MM.1S (cell line): ENCODE measurements around the gene EMP3.

Experiments used
- DNase-seq: peaks from one replicate; pipeline ENCODE4 v3.0.0-alpha.2; 2015
- H2AFZ ChIP-seq: fragments of 300-600 bp; sonication (generic); 2 replicates; pipeline ENCODE4 v1.6.0; 2016; ENCODE audit warnings: antibody characterized with exemption, low read length
- H3F3A ChIP-seq: fragments of 300-600 bp; sonication (generic); 2 replicates; pipeline ENCODE4 v1.6.1; 2016; ENCODE audit warnings: mild to moderate bottlenecking, antibody characterized with exemption, low read length, moderate library complexity, mixed read lengths; ENCODE audit not compliant: insufficient read depth
- H3K27ac ChIP-seq: fragments of 300-600 bp; sonication (generic); 2 replicates; pipeline ENCODE4 v1.5.1; 2016; ENCODE audit warnings: mild to moderate bottlenecking, low read length
- H3K27me3 ChIP-seq: fragments of 300-600 bp; sonication (generic); replicated peaks from 2 replicates; pipeline ENCODE4 v1.6.0; 2016; ENCODE audit warnings: low read length; ENCODE audit not compliant: insufficient read depth
- H3K36me3 ChIP-seq: fragments of 300-600 bp; sonication (generic); replicated peaks from 2 replicates; pipeline ENCODE4 v1.6.1; 2016; ENCODE audit warnings: mild to moderate bottlenecking, low read length, mixed read lengths; ENCODE audit not compliant: insufficient read depth
- H3K4me1 ChIP-seq: fragments of 300-600 bp; sonication (generic); 2 replicates; pipeline ENCODE4 v1.6.1; 2016; ENCODE audit warnings: low read length, mixed read lengths
- H3K4me2 ChIP-seq: fragments of 300-600 bp; sonication (generic); 2 replicates; pipeline ENCODE4 v1.6.0; 2016; ENCODE audit warnings: low read depth, low read length
- H3K4me3 ChIP-seq: fragments of 300-600 bp; sonication (generic); 2 replicates; pipeline ENCODE4 v1.5.1; 2016; ENCODE audit warnings: low read length, mixed read lengths
- H3K79me2 ChIP-seq: fragments of 300-600 bp; sonication (generic); 2 replicates; pipeline ENCODE4 v1.6.1; 2016; ENCODE audit warnings: mixed run types, low read length, mixed read lengths
- H3K9ac ChIP-seq: fragments of 300-600 bp; sonication (generic); 2 replicates; pipeline ENCODE4 v1.6.1; 2016; ENCODE audit warnings: low read length, mixed read lengths
- H3K9me2 ChIP-seq: fragments of 300-600 bp; sonication (generic); replicated peaks from 2 replicates; pipeline ENCODE4 v1.6.1; 2016; ENCODE audit warnings: mild to moderate bottlenecking, low read length, mixed read lengths; ENCODE audit not compliant: insufficient read depth
- H3K9me3 ChIP-seq: fragments of 300-600 bp; sonication (generic); replicated peaks from 2 replicates; pipeline ENCODE4 v1.6.1; 2016; ENCODE audit warnings: mild to moderate bottlenecking, low read length, mixed read lengths; ENCODE audit not compliant: insufficient read depth
- H4K20me1 ChIP-seq: fragments of 300-600 bp; sonication (generic); 2 replicates; pipeline ENCODE4 v1.6.1; 2016; ENCODE audit warnings: mild to moderate bottlenecking, low read length, moderate library complexity, mixed read lengths; ENCODE audit not compliant: insufficient read depth
- EZH2 ChIP-seq: fragments of 300-600 bp; sonication (generic); optimal IDR thresholded peaks from 2 replicates; pipeline ENCODE3; 2017; ENCODE audit warnings: low read depth, mild to moderate bottlenecking, antibody characterized with exemption, low read length, mixed read lengths
- EZH2phosphoT487 ChIP-seq: fragments of 300-600 bp; sonication (generic); IDR thresholded peaks from 2 replicates; pipeline ENCODE4 v1.6.1; 2018; ENCODE audit warnings: antibody characterized with exemption, low read length
- TF ChIP-seq, protein P1 (sequence below): fragments of 300-600 bp; sonication (generic); IDR thresholded peaks from 2 replicates; pipeline ENCODE4 v1.5.1; 2016; ENCODE audit warnings: antibody characterized with exemption, low read length, mixed read lengths

EMP3 gene

GRCh38 chr19:48372904-48373303 lies 47.6 kb downstream of the EMP3 start:
- no peaks in the 10 kb centered on the region for H3K36me3 ChIP-seq
- H3K4me3 ChIP-seq: no peak overlapping the region
- no peaks in the 10 kb centered on the region for H3K27me3 ChIP-seq
- no peaks in the 10 kb centered on the region for H4K20me1 ChIP-seq
- H3K9me3 ChIP-seq: no peaks in the 10 kb centered on the region
- no peaks in the 10 kb centered on the region for H3K9me2 ChIP-seq
- H3F3A ChIP-seq: peaks cover 17% of the 10 kb centered on the region
- DNase-seq: no peak
- peaks cover 8% of the 10 kb centered on the region for H3K4me1 ChIP-seq
- no peak overlapping the region for H3K4me2 ChIP-seq
- TF ChIP-seq, protein P1, sequence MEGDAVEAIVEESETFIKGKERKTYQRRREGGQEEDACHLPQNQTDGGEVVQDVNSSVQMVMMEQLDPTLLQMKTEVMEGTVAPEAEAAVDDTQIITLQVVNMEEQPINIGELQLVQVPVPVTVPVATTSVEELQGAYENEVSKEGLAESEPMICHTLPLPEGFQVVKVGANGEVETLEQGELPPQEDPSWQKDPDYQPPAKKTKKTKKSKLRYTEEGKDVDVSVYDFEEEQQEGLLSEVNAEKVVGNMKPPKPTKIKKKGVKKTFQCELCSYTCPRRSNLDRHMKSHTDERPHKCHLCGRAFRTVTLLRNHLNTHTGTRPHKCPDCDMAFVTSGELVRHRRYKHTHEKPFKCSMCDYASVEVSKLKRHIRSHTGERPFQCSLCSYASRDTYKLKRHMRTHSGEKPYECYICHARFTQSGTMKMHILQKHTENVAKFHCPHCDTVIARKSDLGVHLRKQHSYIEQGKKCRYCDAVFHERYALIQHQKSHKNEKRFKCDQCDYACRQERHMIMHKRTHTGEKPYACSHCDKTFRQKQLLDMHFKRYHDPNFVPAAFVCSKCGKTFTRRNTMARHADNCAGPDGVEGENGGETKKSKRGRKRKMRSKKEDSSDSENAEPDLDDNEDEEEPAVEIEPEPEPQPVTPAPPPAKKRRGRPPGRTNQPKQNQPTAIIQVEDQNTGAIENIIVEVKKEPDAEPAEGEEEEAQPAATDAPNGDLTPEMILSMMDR: no peak
- no peak for TF ChIP-seq EZH2phosphoT487
- no peak for TF ChIP-seq EZH2
- no peak overlapping the region for H3K27ac ChIP-seq
- H3K9ac ChIP-seq: no peak overlapping the region
- no peaks in the 10 kb centered on the region for H3K79me2 ChIP-seq
- no peak overlapping the region for H2AFZ ChIP-seq

DNA sequence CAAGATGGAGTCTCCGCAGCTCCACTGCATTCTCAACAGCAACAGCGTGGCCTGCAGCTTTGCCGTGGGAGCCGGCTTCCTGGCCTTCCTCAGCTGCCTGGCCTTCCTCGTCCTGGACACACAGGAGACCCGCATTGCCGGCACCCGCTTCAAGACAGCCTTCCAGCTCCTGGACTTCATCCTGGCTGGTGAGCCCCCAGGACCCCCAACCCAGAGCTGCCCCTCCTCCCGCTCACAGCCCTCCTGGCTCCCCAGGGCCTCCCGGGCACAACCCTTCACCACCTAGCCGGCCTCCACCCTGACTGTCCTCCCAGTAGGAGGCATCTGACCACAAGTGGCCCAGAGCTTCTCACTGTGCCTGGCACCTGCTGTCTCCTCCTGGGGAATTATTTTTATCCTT lies 48.2 kb downstream of the EMP3 start:
- Histone ChIP-seq H3K27me3 (no peaks in the 10 kb centered on the region), H3K9ac (no peak overlapping the region), H4K20me1 (no peaks in the 10 kb centered on the region), H3K36me3 (no peaks in the 10 kb centered on the region), H3K4me1 (peaks cover 8% of the 10 kb centered on the region), H3K9me3 (no peaks in the 10 kb centered on the region), H3F3A (peaks cover 22% of the 10 kb centered on the region), H3K27ac (no peak overlapping the region), H3K4me3 (no peak overlapping the region), H3K4me2 (no peak overlapping the region), H3K9me2 (no peaks in the 10 kb centered on the region), H3K79me2 (no peaks in the 10 kb centered on the region), H2AFZ (no peak overlapping the region)
- DNase-seq: no peak
- TF ChIP-seq, protein P1: no peak
- TF ChIP-seq EZH2 (no peak), EZH2phosphoT487 (no peak)

- H3K9me2 ChIP-seq: no peaks in the 10 kb centered on the region
- H3K4me1 ChIP-seq: peaks cover 32% of the 10 kb centered on the region
- no peak overlapping the region for H2AFZ ChIP-seq
- no peaks in the 10 kb centered on the region for H4K20me1 ChIP-seq
- H3K9ac ChIP-seq: peak overlapping the region; percentile 40; the same call in 1 of the 2 replicates
- no peaks in the 10 kb centered on the region for H3K9me3 ChIP-seq
- peaks cover 7% of the 10 kb centered on the region; the same call in 1 of the 2 replicates for H3K36me3 ChIP-seq
- DNase-seq: peak; percentile 93
- no peak overlapping the region for H3K4me2 ChIP-seq
- peaks cover 60% of the 10 kb centered on the region for H3F3A ChIP-seq
- H3K79me2 ChIP-seq: peaks cover 15% of the 10 kb centered on the region
- TF ChIP-seq, protein P1: no peak
- no peak for TF ChIP-seq EZH2phosphoT487
- TF ChIP-seq EZH2: no peak
- no peaks in the 10 kb centered on the region for H3K27me3 ChIP-seq
- H3K27ac ChIP-seq: peak overlapping the region; percentile 95
- H3K4me3 ChIP-seq: no peak overlapping the region
Observed at GRCh38 chr19:48378194-48378570, 52.8 kb downstream of the EMP3 start.
